Left ventricle myocardium superior (tissue), 1 donor: ENCODE data around the gene SYT6. TPM values are rescaled to one million over a fixed set of nuclear protein-coding genes. Genes with fewer than 3 reads are reported as not detected.

Experiments used
- ATAC-seq: fragments of 200-7000 bp; cut with Tn5 transposase; one replicate; pipeline ENCODE4 v1.9.1; 2020; ENCODE audit warnings: mild to moderate bottlenecking, moderate library complexity
- DNase-seq: peaks from one replicate; pipeline ENCODE4 v3.0.0-alpha.2; 2020
- intact Hi-C: fragments of 100-400 bp; cut with micrococcal nuclease; formaldehyde crosslinking; loops from one replicate; pipeline ENCODE4 v1.11.0; 2022
- total RNA-seq: library from RNA; stranded (reverse); fragmentation: NEBNext Ultra II Directional; extraction: Animal tissue kit (Norgen Biotek cat#: 25700); gene quantifications from one replicate; pipeline ENCODE4 v1.2.1, GENCODE V29; 2021
- donor health status: DM: no; HTN: yes; CAD: no; lungs with severe emphysema.

The SYT6 gene
- total RNA-seq, 1 donor from 2014 or later = not detected

GRCh38 chr1:114102136-114102535 is 51.5 kb downstream of the SYT6 start:
- ATAC-seq = no peak
- intact Hi-C loops = no loop called here
- no peak for DNase-seq

- ATAC-seq (no peak), DNase-seq (no peak)
- intact Hi-C loops = no loop called here
These were observed 53.5 kb downstream of the SYT6 start for GRCh38 chr1:114100148-114100547.

GRCh38 chr1:114099268-114099667 is 54.4 kb downstream of the SYT6 start:
- intact Hi-C loops = no loop called here
- no peak for DNase-seq
- no peak for ATAC-seq

GRCh38 chr1:114097109-114097508 is 56.6 kb downstream of the SYT6 start:
- DNase-seq (no peak), ATAC-seq (peak; percentile 76)
- intact Hi-C loops = no loop called here

- no peak for ATAC-seq
- no peak for DNase-seq
- intact Hi-C loops = no loop called here
These were observed 59.0 kb downstream of the SYT6 start for GRCh38 chr1:114094675-114095074.

GRCh38 chr1:114094363-114094634 is 59.4 kb downstream of the SYT6 start:
- DNase-seq (no peak), ATAC-seq (no peak)
- intact Hi-C loops = no loop called here

GRCh38 chr1:114093624-114094362 is 59.9 kb downstream of the SYT6 start:
- DNase-seq = no peak
- peak; percentile 22 for ATAC-seq
- intact Hi-C loops = no loop called here

GRCh38 chr1:114092186-114093062 is 61.2 kb downstream of the SYT6 start:
- ATAC-seq = no peak

GRCh38 chr1:114091711-114092110 is 62.0 kb downstream of the SYT6 start:
- intact Hi-C loops = no loop called here
- DNase-seq (no peak), ATAC-seq (no peak)

More at GRCh38 chr1:114092186-114093062, 61.2 kb downstream of the SYT6 start:
- intact Hi-C loops = no loop called here
- DNase-seq = no peak

GRCh38 chr1:114090738-114091505 is 62.7 kb downstream of the SYT6 start:
- intact Hi-C loops = no loop called here
- ATAC-seq (no peak), DNase-seq (no peak)

GRCh38 chr1:114089502-114090138 is 64.0 kb downstream of the SYT6 start:
- intact Hi-C loops = no loop called here
- DNase-seq (no peak), ATAC-seq (no peak)

- intact Hi-C loops = no loop called here
- DNase-seq (no peak), ATAC-seq (no peak)
These were observed 65.0 kb downstream of the SYT6 start for GRCh38 chr1:114088392-114089299.

- DNase-seq = no peak
- intact Hi-C loops = no loop called here
- no peak for ATAC-seq
These were observed 66.2 kb downstream of the SYT6 start for GRCh38 chr1:114087495-114087894.

GRCh38 chr1:114086601-114087368 is 66.9 kb downstream of the SYT6 start:
- DNase-seq (no peak), ATAC-seq (no peak)
- intact Hi-C loops = no loop called here

GRCh38 chr1:114082867-114083585 is 70.6 kb downstream of the SYT6 start:
- intact Hi-C loops = no loop called here
- DNase-seq (no peak), ATAC-seq (no peak)

GRCh38 chr1:114082304-114082630 is 71.4 kb downstream of the SYT6 start:
- ATAC-seq (peak; percentile 19), DNase-seq (no peak)
- intact Hi-C loops = no loop called here
